Ovary (tissue), 9 donors: ENCODE measurements around the gene INHA. TPM values are rescaled to one million over a fixed set of nuclear protein-coding genes. Genes with fewer than 3 reads are reported as not detected.

Experiments
- DNase-seq, 5 donors: peaks; one replicate each; pipeline ENCODE4 v3.0.0-alpha.2; 2019 to 2020
- H3K27ac ChIP-seq, 2 donors: fragments of 200-600 bp; one replicate each; pipeline versions ENCODE4 v1.5.1 to v1.8.0; 2019 to 2022
- H3K27me3 ChIP-seq: fragments of 200-600 bp; one replicate; pipeline ENCODE4 v1.8.0; 2022
- H3K36me3 ChIP-seq: fragments of 200-600 bp; sonication (generic); one replicate; pipeline ENCODE4 v1.5.1; 2019
- H3K4me1 ChIP-seq: one replicate; pipeline ENCODE4 v1.8.1; 2013; ENCODE audit warnings: mild to moderate bottlenecking, moderate library complexity; ENCODE audit not compliant: insufficient read depth
- H3K4me3 ChIP-seq: fragments of 200-600 bp; sonication (generic); one replicate; pipeline ENCODE4 v1.5.1; 2017
- H3K9me3 ChIP-seq, 2 donors: fragments of 200-600 bp in 1 of 2; sonication (generic) in 1 of 2; one replicate each; pipeline versions ENCODE4 v1.5.1 to v1.8.1; 2013 to 2019; ENCODE audit warnings: mild to moderate bottlenecking in 1 of 2, moderate library complexity in 1 of 2
- EP300 ChIP-seq: sonication (generic); formaldehyde crosslinking; IDR thresholded peaks from one replicate; pipeline ENCODE4 v1.6.1; 2017; ENCODE audit warnings: antibody characterized with exemption
- POLR2A ChIP-seq: fragments of 450-650 bp; IDR thresholded peaks from one replicate; pipeline ENCODE4 v1.6.1; 2017; ENCODE audit warnings: antibody characterized with exemption, mild to moderate bottlenecking, moderate library complexity
- WGBS, 3 donors: extraction: QIAGEN DNeasy Blood & Tissue Kit in 1 of 3; methylation state at CpG; one replicate each; pipeline versions ENCODE4 v1.1.5 to v1.1.7; 2013 to 2017; 5-methylcytosine and 5-hydroxymethylcytosine counted together
- intact Hi-C, 4 donors: fragments of 100-400 bp; cut with DNase I; formaldehyde crosslinking; loops; one replicate each; pipeline versions ENCODE4 v1.11.0 to v1.15.1; 2022 to 2023
- polyA plus RNA-seq, 2 donors: library from polyadenylated mRNA; stranded (reverse); fragments of 200-250 nt in 1 of 2; fragments of 350-450 nt in 1 of 2; fragmentation: Illumina TruSeq in 1 of 2; extraction: RNeasy Lipid Tissue Mini Kit (QIAGEN cat#74804) in 1 of 2; gene quantifications; one replicate each; pipeline ENCODE4 v1.2.3, GENCODE V29; 2013 to 2014
- total RNA-seq, 7 donors: library from RNA; depleted of rRNA in 2 of 7; stranded (reverse); fragments of >200 nt in 2 of 7; fragmentation: NEBNext Ultra II Directional in 3 of 7; extraction: Animal tissue kit (Norgen Biotek cat#: 25700) in 3 of 7; gene quantifications; one replicate each; pipeline versions ENCODE4 v1.1.0 to v1.2.4, GENCODE V29; 2016 to 2023
- TF ChIP-seq, protein P1 (sequence below), 3 donors: fragments of 450-650 bp in 2 of 3; fragments of 200-600 bp in 1 of 3; IDR thresholded peaks; one replicate each; pipeline versions ENCODE4 v1.5.1 to v1.8.0; 2016 to 2022; ENCODE audit warnings: antibody characterized with exemption in 3 of 3, mild to moderate bottlenecking in 1 of 3
- donor health status: DM: no; HTN: no; CAD: no; lungs with moderate emphysema.
- donor health status: DM: no; HTN: no; CAD: no.
- donor health status: Bipolar disorder and iron deficiency.
- donor health status: DM: yes; HTN: yes; CAD: no.
- donor health status: DM: no; HTN: no; CAD: no.
- donor health status: DM: yes; HTN: yes; CAD: no.

INHA gene
- total and polyA plus RNA-seq, 9 donors: 38.4 to 165 (median 79.4) TPM

DNA sequence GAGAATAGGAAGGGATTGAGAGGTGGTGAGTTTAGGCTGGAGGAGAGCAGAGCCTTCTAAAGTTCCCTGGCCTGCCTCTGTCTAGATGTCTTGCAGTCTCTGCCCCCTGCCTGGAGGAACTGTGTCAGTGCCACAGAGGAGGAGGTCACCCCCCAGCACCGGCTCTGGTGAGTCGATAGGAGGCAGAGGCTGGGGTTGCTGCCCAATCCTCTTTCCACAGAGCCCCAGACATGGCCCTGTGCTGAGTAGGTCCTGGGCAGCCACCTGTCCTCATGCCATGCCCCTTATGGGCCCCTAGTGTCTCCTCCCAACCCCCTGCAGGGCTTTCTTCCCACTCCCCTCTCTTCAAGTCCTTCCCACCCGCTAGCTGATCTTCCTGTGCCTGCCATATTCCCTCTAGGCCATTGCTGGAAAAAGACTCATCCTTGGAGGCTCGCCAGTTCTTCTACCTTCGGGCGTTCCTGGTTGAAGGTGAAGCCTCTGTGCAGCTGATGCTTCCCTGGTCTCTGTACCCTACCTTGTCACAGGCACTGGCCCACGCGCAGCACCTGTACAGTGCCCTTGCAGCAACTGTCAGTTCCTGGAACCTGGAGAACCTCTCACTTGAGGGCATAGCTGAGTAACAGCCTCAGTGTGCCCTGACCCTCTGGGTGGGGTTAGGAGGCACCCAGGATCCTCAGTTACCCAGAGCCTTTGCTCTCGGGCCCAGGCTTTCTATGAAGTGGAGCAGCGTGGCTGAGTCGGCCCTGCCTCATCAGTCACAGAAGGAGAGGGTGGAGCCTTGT, 42.2 kb downstream of the INHA start:
- TF ChIP-seq, protein P1, sequence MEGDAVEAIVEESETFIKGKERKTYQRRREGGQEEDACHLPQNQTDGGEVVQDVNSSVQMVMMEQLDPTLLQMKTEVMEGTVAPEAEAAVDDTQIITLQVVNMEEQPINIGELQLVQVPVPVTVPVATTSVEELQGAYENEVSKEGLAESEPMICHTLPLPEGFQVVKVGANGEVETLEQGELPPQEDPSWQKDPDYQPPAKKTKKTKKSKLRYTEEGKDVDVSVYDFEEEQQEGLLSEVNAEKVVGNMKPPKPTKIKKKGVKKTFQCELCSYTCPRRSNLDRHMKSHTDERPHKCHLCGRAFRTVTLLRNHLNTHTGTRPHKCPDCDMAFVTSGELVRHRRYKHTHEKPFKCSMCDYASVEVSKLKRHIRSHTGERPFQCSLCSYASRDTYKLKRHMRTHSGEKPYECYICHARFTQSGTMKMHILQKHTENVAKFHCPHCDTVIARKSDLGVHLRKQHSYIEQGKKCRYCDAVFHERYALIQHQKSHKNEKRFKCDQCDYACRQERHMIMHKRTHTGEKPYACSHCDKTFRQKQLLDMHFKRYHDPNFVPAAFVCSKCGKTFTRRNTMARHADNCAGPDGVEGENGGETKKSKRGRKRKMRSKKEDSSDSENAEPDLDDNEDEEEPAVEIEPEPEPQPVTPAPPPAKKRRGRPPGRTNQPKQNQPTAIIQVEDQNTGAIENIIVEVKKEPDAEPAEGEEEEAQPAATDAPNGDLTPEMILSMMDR (IDR thresholded peaks at IDR 0.05): no peak
- TF ChIP-seq POLR2A (no peak), EP300 (no peak)
- Histone ChIP-seq H3K36me3 (no peaks in the 10 kb centered on the region), H3K27me3 (no peaks in the 10 kb centered on the region), H3K9me3 (no peaks in the 10 kb centered on the region), H3K4me3 (no peak overlapping the region), H3K4me1 (peaks cover 22% of the 10 kb centered on the region), H3K27ac (no peak overlapping the region)
- DNase-seq: peak in 1 of 5 donors; percentile 15
- intact Hi-C loops: no loop called here
- 88 to 93% (median 90%) methylated on average over 11 of the region's 11 CpGs for WGBS, 3 donors

DNA sequence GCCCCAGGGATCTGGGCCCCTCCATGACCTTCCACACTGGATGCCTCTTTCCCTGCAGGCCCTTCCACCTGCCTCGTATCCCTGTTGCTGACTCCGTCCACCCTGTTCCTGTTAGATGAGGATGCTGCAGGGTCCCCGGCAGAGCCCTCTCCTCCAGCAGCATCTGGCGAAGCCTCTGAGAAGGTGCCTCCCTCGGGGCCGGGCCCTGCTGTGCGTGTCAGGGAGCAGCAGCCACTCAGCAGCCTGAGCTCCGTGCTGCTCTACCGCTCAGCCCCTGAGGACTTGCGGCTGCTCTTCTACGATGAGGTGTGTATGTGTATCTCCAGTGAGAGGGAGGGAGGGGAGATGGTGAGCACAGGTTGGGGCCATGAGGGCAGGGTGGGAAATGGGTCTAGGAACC, 42.9 kb downstream of the INHA start:
- no peaks in the 10 kb centered on the region for H3K9me3 ChIP-seq
- H3K4me1 ChIP-seq: peaks cover 20% of the 10 kb centered on the region
- intact Hi-C loops: no loop called here
- 91 to 94% (median 93%) methylated on average over 11 of the region's 11 CpGs for WGBS, 3 donors
- no peaks in the 10 kb centered on the region for H3K27me3 ChIP-seq
- H3K4me3 ChIP-seq: no peak overlapping the region
- no peak overlapping the region for H3K27ac ChIP-seq
- TF ChIP-seq, protein P1 (IDR thresholded peaks at IDR 0.05): no peak
- TF ChIP-seq EP300: no peak
- no peaks in the 10 kb centered on the region for H3K36me3 ChIP-seq
- DNase-seq: no peak

DNA sequence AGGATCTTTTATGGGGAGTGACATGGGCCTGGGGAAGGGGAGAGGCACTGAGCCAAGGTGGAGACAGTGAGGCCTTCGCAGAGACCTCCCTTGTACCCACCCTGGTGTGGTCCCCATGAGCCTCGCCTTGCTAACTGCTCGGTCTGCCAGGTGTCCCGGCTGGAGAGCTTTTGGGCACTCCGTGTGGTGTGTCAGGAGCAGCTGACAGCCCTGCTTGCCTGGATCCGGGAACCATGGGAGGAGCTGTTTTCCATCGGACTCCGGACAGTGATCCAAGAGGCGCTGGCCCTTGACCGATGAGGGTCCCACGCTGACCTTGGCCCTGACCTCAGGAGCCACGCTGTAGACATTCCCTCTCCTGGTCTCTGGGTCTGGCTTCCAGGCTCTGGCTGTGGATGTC, 43.8 kb downstream of the INHA start:
- intact Hi-C loops: no loop called here
- Histone ChIP-seq H3K27ac (no peak overlapping the region), H3K9me3 (no peaks in the 10 kb centered on the region), H3K4me3 (no peak overlapping the region), H3K27me3 (no peaks in the 10 kb centered on the region), H3K36me3 (no peaks in the 10 kb centered on the region), H3K4me1 (peaks cover 14% of the 10 kb centered on the region)
- 81 to 86% (median 85%) methylated on average over 12 of the region's 12 CpGs for WGBS, 3 donors
- peak in 1 of 5 donors; percentile 44 for DNase-seq
- TF ChIP-seq, protein P1 (IDR thresholded peaks at IDR 0.05): no peak
- TF ChIP-seq EP300 (no peak), POLR2A (no peak)

DNA sequence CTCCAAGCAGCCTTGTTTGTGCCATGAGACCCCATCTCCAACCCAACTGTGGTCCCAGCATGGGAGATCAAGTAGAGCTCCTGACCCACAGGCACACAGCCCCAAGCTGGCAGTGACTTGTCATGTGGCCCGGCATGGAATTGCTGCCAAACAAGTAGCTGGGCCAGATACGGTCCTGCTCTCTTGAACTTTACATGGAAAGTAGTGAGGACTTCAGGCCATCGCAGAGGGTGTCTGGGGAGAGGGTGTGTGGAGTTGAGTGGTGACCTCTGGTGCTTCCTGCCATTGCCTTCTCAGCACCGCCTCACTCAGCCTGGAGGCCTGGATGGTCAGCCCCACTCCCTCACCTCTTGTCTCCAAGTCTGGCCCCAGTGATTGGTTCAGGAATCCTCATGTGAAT, 44.4 kb downstream of the INHA start:
- Histone ChIP-seq H3K27ac (no peak overlapping the region), H3K36me3 (no peaks in the 10 kb centered on the region), H3K27me3 (no peaks in the 10 kb centered on the region), H3K9me3 (no peaks in the 10 kb centered on the region), H3K4me3 (no peak overlapping the region), H3K4me1 (peaks cover 8% of the 10 kb centered on the region)
- intact Hi-C loops: no loop called here
- no peak for DNase-seq
- TF ChIP-seq EP300: no peak
- TF ChIP-seq, protein P1 (IDR thresholded peaks at IDR 0.05): no peak
- TF ChIP-seq POLR2A: no peak
- 92 to 95% (median 94%) methylated on average over 4 of the region's 4 CpGs for WGBS, 3 donors
